OCI-LY3 (cell line): Measurements from ENCODE around the gene OTOA.

Experiments used
- EZH2phosphoT487 ChIP-seq: fragments of 200-600 bp; shearing (Covaris generic); IDR thresholded peaks from 2 replicates; pipeline ENCODE4 v1.6.1; 2018; ENCODE audit warnings: antibody characterized with exemption, mixed run types, low read depth
- TF ChIP-seq, protein P1 (sequence below): fragments of 200-600, 300-600 bp; sonication (generic); IDR thresholded peaks from 2 replicates; pipeline ENCODE4 v1.5.1; 2014; ENCODE audit warnings: antibody characterized with exemption, low read length, low read depth

DNA sequence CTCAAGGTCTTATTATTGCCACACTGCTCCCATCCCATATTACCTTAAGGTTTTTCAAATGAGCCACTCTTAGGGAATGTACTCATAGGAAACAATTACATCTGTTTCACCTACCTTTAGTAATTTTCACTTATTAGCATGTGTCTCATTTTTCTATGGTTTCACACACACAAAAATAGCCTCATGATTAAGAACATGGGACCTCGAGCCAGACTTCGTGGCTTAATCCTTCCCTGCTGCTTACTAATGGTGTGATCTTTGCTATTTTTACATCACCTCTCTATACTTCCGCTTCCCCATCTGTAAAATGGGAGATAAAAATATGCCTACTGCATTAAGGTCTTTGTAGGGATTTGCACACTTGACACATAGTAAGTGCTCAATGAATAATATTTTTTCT is 38.5 kb downstream of the OTOA start:
- TF ChIP-seq, protein P1, sequence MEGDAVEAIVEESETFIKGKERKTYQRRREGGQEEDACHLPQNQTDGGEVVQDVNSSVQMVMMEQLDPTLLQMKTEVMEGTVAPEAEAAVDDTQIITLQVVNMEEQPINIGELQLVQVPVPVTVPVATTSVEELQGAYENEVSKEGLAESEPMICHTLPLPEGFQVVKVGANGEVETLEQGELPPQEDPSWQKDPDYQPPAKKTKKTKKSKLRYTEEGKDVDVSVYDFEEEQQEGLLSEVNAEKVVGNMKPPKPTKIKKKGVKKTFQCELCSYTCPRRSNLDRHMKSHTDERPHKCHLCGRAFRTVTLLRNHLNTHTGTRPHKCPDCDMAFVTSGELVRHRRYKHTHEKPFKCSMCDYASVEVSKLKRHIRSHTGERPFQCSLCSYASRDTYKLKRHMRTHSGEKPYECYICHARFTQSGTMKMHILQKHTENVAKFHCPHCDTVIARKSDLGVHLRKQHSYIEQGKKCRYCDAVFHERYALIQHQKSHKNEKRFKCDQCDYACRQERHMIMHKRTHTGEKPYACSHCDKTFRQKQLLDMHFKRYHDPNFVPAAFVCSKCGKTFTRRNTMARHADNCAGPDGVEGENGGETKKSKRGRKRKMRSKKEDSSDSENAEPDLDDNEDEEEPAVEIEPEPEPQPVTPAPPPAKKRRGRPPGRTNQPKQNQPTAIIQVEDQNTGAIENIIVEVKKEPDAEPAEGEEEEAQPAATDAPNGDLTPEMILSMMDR: no peak
- no peak for TF ChIP-seq EZH2phosphoT487
